22Rv1 (cell line): Measurements from ENCODE around the gene TUT1.

ENCODE experiments used
- ZFX ChIP-seq: fragments of 450-650 bp; IDR thresholded peaks from 2 replicates; pipeline ENCODE4 v1.6.1; 2017; ENCODE audit warnings: antibody characterized with exemption, borderline replicate concordance
- TF ChIP-seq, protein P1 (sequence below): fragments of 450-650 bp; IDR thresholded peaks from 2 replicates; pipeline ENCODE4 v1.5.1; 2017; ENCODE audit warnings: mild to moderate bottlenecking

DNA sequence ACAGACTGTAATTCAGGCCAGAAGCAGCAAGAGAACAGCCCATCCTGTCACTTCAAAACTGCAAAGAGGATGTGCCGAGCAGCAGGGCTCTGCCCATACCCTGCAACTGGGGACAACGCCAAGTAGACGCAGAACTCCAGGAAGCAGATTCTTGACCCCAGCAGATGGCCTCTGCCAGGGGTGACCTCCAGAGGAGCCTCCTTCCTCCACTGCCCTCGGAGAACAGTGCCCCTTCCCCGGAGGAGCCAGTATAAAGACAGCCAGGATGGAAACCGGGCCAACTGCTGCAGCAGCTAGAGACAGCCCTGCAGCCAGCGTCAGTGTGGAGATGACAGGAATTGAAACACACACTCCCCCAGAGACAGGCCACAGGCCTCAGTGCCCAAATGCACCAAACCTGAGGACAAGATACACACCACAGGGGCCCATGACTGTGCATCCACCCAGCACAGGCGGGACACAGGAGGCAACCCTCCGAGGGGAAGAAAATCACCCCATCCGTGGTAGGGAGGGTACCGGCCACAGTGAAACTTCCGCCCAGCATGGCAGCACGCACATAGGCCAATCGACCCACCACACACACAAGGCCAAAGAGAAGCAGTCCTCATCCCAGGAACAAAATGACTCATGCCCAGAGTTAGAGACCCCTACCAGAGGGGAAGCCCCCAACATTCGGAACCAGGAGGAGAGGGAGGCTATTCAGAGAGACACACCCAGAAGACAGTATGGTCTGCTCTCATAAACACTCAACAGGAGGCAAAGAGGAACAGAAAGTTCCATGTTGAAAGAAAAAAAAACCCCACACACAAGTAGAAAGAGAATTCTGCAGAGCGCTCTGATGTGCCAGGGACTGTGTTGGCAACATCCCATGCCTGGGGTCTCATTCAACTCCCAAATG, 50.3 kb downstream of the TUT1 start:
- TF ChIP-seq, protein P1, sequence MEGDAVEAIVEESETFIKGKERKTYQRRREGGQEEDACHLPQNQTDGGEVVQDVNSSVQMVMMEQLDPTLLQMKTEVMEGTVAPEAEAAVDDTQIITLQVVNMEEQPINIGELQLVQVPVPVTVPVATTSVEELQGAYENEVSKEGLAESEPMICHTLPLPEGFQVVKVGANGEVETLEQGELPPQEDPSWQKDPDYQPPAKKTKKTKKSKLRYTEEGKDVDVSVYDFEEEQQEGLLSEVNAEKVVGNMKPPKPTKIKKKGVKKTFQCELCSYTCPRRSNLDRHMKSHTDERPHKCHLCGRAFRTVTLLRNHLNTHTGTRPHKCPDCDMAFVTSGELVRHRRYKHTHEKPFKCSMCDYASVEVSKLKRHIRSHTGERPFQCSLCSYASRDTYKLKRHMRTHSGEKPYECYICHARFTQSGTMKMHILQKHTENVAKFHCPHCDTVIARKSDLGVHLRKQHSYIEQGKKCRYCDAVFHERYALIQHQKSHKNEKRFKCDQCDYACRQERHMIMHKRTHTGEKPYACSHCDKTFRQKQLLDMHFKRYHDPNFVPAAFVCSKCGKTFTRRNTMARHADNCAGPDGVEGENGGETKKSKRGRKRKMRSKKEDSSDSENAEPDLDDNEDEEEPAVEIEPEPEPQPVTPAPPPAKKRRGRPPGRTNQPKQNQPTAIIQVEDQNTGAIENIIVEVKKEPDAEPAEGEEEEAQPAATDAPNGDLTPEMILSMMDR, result no peak
- no peak for TF ChIP-seq ZFX
